Liver (tissue), 9 donors: ENCODE results near the gene AKNA. TPM values are rescaled to one million over a fixed set of nuclear protein-coding genes. Genes with fewer than 3 reads are reported as not detected.

ENCODE experiments used
- DNase-seq: peaks from one replicate; pipeline ENCODE4 v3.0.0-alpha.2; 2017; ENCODE audit warnings: low spot score
- H3K27ac ChIP-seq, 2 donors: one replicate each; pipeline ENCODE4 v1.7.0; 2013; ENCODE audit warnings: inconsistent platforms in 2 of 2, low read length in 2 of 2, control low read depth in 1 of 2, low read depth in 1 of 2, mild to moderate bottlenecking in 1 of 2
- H3K27me3 ChIP-seq, 4 donors: one replicate each; pipeline versions ENCODE4 v1.6.1 to v1.7.0; 2013; ENCODE audit warnings: low read length in 3 of 4, inconsistent platforms in 1 of 4, mild to moderate bottlenecking in 1 of 4, moderate library complexity in 1 of 4; ENCODE audit not compliant: control insufficient read depth in 4 of 4, insufficient read depth in 4 of 4
- H3K36me3 ChIP-seq, 4 donors: one replicate each; pipeline versions ENCODE4 v1.6.1 to v1.7.0; 2013; ENCODE audit warnings: low read length in 3 of 4, mild to moderate bottlenecking in 3 of 4, low read depth in 1 of 4, moderate library complexity in 1 of 4; ENCODE audit not compliant: control insufficient read depth in 4 of 4, insufficient read depth in 3 of 4
- H3K4me1 ChIP-seq, 4 donors: one replicate each; pipeline versions ENCODE4 v1.6.1 to v1.7.0; 2013; ENCODE audit warnings: low read length in 3 of 4, mild to moderate bottlenecking in 3 of 4, moderate library complexity in 1 of 4; ENCODE audit not compliant: control insufficient read depth in 4 of 4, insufficient read depth in 4 of 4
- H3K4me3 ChIP-seq, 3 donors: one replicate each; pipeline versions ENCODE4 v1.6.1 to v1.7.0; 2013; ENCODE audit warnings: low read length in 3 of 3, control low read depth in 1 of 3, low read depth in 1 of 3, mild to moderate bottlenecking in 1 of 3
- H3K9ac ChIP-seq, 2 donors: one replicate each; pipeline ENCODE4 v1.7.0; 2013; ENCODE audit warnings: low read length in 2 of 2, mild to moderate bottlenecking in 2 of 2, moderate library complexity in 2 of 2, control low read depth in 1 of 2, low read depth in 1 of 2
- H3K9me3 ChIP-seq, 4 donors: one replicate each; pipeline versions ENCODE4 v1.6.1 to v1.7.0; 2013; ENCODE audit warnings: low read length in 3 of 4; ENCODE audit not compliant: control insufficient read depth in 4 of 4
- EGR1 ChIP-seq, 2 donors: IDR thresholded peaks; 2 replicates each; pipeline ENCODE4 v1.6.1; 2016 to 2018; ENCODE audit warnings: antibody characterized with exemption in 2 of 2, low read depth in 2 of 2
- FOXA1 ChIP-seq: IDR thresholded peaks from 2 replicates; pipeline ENCODE4 v1.6.1; 2016; ENCODE audit warnings: antibody characterized with exemption
- HNF4A ChIP-seq, 2 donors: conservative IDR thresholded peaks; 2 replicates each; pipeline ENCODE4 v1.6.1; 2016; ENCODE audit warnings: antibody characterized with exemption in 2 of 2, mild to moderate bottlenecking in 2 of 2
- HNF4G ChIP-seq: IDR thresholded peaks from 2 replicates; pipeline ENCODE4 v1.6.1; 2016; ENCODE audit warnings: antibody characterized with exemption
- NR2F2 ChIP-seq: IDR thresholded peaks from 2 replicates; pipeline ENCODE4 v1.6.1; 2016; ENCODE audit warnings: antibody characterized with exemption
- RAD21 ChIP-seq, 2 donors: IDR thresholded peaks; 2 replicates each; pipeline ENCODE4 v1.6.1; 2016; ENCODE audit warnings: antibody characterized with exemption in 2 of 2, mild to moderate bottlenecking in 2 of 2
- SP1 ChIP-seq: IDR thresholded peaks from 2 replicates; pipeline ENCODE4 v1.6.1; 2018; ENCODE audit warnings: antibody characterized with exemption, mild to moderate bottlenecking
- YY1 ChIP-seq: IDR thresholded peaks from 2 replicates; pipeline ENCODE4 v1.6.1; 2016; ENCODE audit warnings: antibody characterized with exemption, mild to moderate bottlenecking
- WGBS: extraction: QIAGEN DNeasy Blood & Tissue Kit; methylation state at CpG from one replicate; pipeline ENCODE4 v1.1.7; 2013; 5-methylcytosine and 5-hydroxymethylcytosine counted together
- polyA plus RNA-seq, 2 donors: library from polyadenylated mRNA; stranded (reverse) in 1 of 2; unstranded in 1 of 2; fragments of 200-250 nt in 1 of 2; fragments of >200 nt in 1 of 2; fragmentation: Nextera tagmentation in 1 of 2; extraction: Ambion mirVana in 1 of 2; gene quantifications; one replicate each; pipeline versions ENCODE4 v1.2.1 to v1.2.3, GENCODE V29; 2013 to 2015
- total RNA-seq, 2 donors: library from RNA; depleted of rRNA; stranded (reverse); fragments of >200 nt; gene quantifications; one replicate each; pipeline ENCODE4 v1.2.3, GENCODE V29; 2014
- TF ChIP-seq, protein P1 (sequence below): fragments of 150-350 bp; IDR thresholded peaks from 2 replicates; pipeline ENCODE4 v1.5.1; 2017; ENCODE audit warnings: improper control_type of control experiment, low read depth, low read length; ENCODE audit not compliant: missing input control
- TF ChIP-seq, protein P2 (sequence below): IDR thresholded peaks from 2 replicates; pipeline ENCODE4 v1.6.1; 2016; ENCODE audit warnings: antibody characterized with exemption
- TF ChIP-seq, protein P3 (sequence below): IDR thresholded peaks from 2 replicates; pipeline ENCODE4 v1.6.1; 2016; ENCODE audit warnings: antibody characterized with exemption
- TF ChIP-seq, protein P4 (sequence below): IDR thresholded peaks from 2 replicates; pipeline ENCODE4 v1.6.1; 2016; ENCODE audit warnings: antibody characterized with exemption, mild to moderate bottlenecking
- donor health status: healthy.
- donor health status: healthy.
- donor health status: healthy.
- donor health status: healthy.
- donor health status: healthy.

Gene AKNA
- total and polyA plus RNA-seq, 4 donors = 4.2 to 31.7 (median 6.9) TPM

DNA sequence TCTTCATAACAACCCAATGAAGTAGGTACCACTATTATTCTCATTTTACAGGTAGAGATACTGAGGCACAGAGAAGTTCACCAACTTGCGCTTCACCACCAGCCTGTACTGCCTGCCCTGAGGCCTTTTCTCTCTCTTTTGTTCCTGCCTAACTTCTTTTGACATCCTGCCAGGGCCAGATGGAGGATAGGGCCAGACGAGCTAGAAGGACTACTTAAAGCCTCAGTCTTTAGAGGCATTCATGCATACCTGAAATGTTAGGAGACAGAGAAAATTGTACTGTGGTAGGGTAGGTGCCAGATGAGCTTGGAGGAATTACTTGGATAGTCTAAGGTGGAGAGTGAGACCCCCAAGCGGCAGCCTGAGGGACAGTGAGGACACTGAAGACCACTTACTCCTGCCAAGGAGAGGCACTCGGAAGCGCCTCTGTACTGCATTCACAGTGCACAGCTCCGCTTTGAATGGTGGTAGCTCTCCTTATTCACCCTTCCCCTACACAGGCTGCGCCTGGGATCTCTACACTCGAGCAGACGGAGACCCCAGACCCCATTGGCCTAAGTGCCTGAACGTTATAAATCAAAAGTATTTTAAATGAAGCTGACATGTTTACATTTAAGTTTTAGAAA, 71.1 kb downstream of the AKNA start:
- peak; percentile 21 for DNase-seq
- Histone ChIP-seq H3K4me1 (peaks cover 14 to 46% (median 27%) of the 10 kb centered on the region in 4 donors), H3K4me3 (no peak overlapping the region)

More for the DNA sequence above, 71.1 kb downstream of the AKNA start:
- Histone ChIP-seq H3K36me3 (no peaks in the 10 kb centered on the region), H3K27ac (peak overlapping the region; percentile 86 to 95), H3K9me3 (no peaks in the 10 kb centered on the region), H3K9ac (peak overlapping the region in 1 of 2 donors; percentile 67), H3K27me3 (no peaks in the 10 kb centered on the region)
- TF ChIP-seq, protein P1, sequence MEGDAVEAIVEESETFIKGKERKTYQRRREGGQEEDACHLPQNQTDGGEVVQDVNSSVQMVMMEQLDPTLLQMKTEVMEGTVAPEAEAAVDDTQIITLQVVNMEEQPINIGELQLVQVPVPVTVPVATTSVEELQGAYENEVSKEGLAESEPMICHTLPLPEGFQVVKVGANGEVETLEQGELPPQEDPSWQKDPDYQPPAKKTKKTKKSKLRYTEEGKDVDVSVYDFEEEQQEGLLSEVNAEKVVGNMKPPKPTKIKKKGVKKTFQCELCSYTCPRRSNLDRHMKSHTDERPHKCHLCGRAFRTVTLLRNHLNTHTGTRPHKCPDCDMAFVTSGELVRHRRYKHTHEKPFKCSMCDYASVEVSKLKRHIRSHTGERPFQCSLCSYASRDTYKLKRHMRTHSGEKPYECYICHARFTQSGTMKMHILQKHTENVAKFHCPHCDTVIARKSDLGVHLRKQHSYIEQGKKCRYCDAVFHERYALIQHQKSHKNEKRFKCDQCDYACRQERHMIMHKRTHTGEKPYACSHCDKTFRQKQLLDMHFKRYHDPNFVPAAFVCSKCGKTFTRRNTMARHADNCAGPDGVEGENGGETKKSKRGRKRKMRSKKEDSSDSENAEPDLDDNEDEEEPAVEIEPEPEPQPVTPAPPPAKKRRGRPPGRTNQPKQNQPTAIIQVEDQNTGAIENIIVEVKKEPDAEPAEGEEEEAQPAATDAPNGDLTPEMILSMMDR = no peak
- TF ChIP-seq RAD21 (IDR thresholded peaks at IDR 0.05) (no peak), YY1 (no peak), NR2F2 (no peak), HNF4A (conservative IDR thresholded peaks at IDR 0.05) (no peak), FOXA1 (no peak), HNF4G (no peak), EGR1 (IDR thresholded peaks at IDR 0.05; ENCODE audit: low read depth in 2 of 2) (no peak), SP1 (no peak)
- TF ChIP-seq, protein P2, sequence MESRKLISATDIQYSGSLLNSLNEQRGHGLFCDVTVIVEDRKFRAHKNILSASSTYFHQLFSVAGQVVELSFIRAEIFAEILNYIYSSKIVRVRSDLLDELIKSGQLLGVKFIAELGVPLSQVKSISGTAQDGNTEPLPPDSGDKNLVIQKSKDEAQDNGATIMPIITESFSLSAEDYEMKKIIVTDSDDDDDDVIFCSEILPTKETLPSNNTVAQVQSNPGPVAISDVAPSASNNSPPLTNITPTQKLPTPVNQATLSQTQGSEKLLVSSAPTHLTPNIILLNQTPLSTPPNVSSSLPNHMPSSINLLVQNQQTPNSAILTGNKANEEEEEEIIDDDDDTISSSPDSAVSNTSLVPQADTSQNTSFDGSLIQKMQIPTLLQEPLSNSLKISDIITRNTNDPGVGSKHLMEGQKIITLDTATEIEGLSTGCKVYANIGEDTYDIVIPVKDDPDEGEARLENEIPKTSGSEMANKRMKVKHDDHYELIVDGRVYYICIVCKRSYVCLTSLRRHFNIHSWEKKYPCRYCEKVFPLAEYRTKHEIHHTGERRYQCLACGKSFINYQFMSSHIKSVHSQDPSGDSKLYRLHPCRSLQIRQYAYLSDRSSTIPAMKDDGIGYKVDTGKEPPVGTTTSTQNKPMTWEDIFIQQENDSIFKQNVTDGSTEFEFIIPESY = no peak
- TF ChIP-seq, protein P3, sequence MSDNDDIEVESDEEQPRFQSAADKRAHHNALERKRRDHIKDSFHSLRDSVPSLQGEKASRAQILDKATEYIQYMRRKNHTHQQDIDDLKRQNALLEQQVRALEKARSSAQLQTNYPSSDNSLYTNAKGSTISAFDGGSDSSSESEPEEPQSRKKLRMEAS = no peak
- TF ChIP-seq, protein P4, sequence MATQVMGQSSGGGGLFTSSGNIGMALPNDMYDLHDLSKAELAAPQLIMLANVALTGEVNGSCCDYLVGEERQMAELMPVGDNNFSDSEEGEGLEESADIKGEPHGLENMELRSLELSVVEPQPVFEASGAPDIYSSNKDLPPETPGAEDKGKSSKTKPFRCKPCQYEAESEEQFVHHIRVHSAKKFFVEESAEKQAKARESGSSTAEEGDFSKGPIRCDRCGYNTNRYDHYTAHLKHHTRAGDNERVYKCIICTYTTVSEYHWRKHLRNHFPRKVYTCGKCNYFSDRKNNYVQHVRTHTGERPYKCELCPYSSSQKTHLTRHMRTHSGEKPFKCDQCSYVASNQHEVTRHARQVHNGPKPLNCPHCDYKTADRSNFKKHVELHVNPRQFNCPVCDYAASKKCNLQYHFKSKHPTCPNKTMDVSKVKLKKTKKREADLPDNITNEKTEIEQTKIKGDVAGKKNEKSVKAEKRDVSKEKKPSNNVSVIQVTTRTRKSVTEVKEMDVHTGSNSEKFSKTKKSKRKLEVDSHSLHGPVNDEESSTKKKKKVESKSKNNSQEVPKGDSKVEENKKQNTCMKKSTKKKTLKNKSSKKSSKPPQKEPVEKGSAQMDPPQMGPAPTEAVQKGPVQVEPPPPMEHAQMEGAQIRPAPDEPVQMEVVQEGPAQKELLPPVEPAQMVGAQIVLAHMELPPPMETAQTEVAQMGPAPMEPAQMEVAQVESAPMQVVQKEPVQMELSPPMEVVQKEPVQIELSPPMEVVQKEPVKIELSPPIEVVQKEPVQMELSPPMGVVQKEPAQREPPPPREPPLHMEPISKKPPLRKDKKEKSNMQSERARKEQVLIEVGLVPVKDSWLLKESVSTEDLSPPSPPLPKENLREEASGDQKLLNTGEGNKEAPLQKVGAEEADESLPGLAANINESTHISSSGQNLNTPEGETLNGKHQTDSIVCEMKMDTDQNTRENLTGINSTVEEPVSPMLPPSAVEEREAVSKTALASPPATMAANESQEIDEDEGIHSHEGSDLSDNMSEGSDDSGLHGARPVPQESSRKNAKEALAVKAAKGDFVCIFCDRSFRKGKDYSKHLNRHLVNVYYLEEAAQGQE = no peak
- WGBS = 83% methylated on average over 10 of the region's 10 CpGs
